Brain microvascular endothelial cell (primary cell): ENCODE results near the gene MACROD1.

Experiments used
- DNase-seq: peaks from one replicate; pipeline ENCODE4 v3.0.0-alpha.2; 2020
- H3K27ac ChIP-seq: fragments of 250-450 bp; sonication (Bioruptor Pico); 2 replicates; pipeline ENCODE4 v1.5.1; 2020; ENCODE audit warnings: mild to moderate bottlenecking, moderate library complexity
- H3K27me3 ChIP-seq: fragments of 250-450 bp; sonication (Bioruptor Pico); replicated peaks from 2 replicates; pipeline ENCODE4 v1.5.1; 2020; ENCODE audit warnings: mild to moderate bottlenecking
- H3K36me3 ChIP-seq: fragments of 250-450 bp; sonication (Bioruptor Pico); replicated peaks from 2 replicates; pipeline ENCODE4 v1.5.1; 2020; ENCODE audit warnings: mild to moderate bottlenecking
- H3K4me3 ChIP-seq: 2 replicates; pipeline ENCODE4 v1.5.1; 2011; ENCODE audit warnings: low read depth, mild to moderate bottlenecking, control low read depth, low read length, moderate library complexity
- in situ Hi-C: cut with HindIII; loops from 2 replicates; pipeline ENCODE4 v1.10.0; 2017; ENCODE audit warnings: low sequenced_read_pairs, low pct_ligation_motif_present
- TF ChIP-seq, protein P1 (sequence below): IDR thresholded peaks from 2 replicates; pipeline ENCODE4 v1.5.1; 2011; ENCODE audit warnings: low read depth, mild to moderate bottlenecking, moderate library complexity, low read length, control low read depth, inconsistent platforms; ENCODE audit errors: missing control alignments

The MACROD1 gene

DNA sequence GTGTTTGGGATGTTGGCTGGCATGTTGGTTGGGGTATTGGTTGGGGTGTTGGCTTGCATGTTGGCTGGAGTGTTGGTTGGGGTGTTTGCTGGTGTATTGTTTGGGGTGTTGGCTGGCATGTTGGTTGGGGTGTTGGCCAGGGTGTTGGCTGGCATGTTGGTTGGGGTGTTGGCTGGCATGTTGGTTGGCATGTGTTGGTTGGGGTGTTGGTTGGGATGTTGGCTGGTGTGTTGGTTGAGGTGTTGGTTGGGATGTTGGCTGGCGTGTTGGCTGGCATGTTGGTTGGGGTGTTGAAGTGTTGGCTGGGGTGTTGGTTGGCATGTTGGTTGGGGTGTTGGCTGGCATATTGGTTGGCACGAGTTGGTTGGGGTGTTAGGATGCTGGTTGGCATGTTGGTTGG, 155.1 kb downstream of the MACROD1 start:
- no peaks in the 10 kb centered on the region for H3K27me3 ChIP-seq
- TF ChIP-seq, protein P1, sequence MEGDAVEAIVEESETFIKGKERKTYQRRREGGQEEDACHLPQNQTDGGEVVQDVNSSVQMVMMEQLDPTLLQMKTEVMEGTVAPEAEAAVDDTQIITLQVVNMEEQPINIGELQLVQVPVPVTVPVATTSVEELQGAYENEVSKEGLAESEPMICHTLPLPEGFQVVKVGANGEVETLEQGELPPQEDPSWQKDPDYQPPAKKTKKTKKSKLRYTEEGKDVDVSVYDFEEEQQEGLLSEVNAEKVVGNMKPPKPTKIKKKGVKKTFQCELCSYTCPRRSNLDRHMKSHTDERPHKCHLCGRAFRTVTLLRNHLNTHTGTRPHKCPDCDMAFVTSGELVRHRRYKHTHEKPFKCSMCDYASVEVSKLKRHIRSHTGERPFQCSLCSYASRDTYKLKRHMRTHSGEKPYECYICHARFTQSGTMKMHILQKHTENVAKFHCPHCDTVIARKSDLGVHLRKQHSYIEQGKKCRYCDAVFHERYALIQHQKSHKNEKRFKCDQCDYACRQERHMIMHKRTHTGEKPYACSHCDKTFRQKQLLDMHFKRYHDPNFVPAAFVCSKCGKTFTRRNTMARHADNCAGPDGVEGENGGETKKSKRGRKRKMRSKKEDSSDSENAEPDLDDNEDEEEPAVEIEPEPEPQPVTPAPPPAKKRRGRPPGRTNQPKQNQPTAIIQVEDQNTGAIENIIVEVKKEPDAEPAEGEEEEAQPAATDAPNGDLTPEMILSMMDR: no peak
- no peaks in the 10 kb centered on the region for H3K36me3 ChIP-seq
- no peak overlapping the region for H3K4me3 ChIP-seq
- no peak overlapping the region for H3K27ac ChIP-seq
- in situ Hi-C loops: no loop called here
- DNase-seq: no peak

DNA sequence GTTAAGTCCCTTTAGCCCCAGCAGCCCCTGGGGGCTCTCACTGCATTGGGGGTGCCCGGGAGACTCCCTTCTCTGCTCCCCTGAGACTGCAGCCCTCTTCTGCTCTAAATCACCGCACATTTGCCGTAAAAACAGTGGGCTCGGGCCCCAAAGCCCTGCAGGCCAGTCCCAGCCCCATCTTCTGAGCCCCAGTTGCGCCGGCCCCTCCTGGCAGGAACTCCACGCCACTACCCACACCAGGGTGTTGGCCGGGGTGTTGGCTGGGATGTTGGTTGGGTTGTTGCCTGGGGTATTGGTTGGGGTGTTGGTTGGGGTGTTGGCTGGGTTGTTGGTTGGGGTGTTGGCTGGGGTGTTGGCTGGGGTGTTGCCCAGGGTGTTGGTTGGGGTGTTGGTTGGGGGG, 156.2 kb downstream of the MACROD1 start:
- in situ Hi-C loops: no loop called here
- Histone ChIP-seq H3K36me3 (no peaks in the 10 kb centered on the region), H3K27me3 (no peaks in the 10 kb centered on the region), H3K27ac (no peak overlapping the region), H3K4me3 (no peak overlapping the region)
- TF ChIP-seq, protein P1: no peak
- no peak for DNase-seq

DNA sequence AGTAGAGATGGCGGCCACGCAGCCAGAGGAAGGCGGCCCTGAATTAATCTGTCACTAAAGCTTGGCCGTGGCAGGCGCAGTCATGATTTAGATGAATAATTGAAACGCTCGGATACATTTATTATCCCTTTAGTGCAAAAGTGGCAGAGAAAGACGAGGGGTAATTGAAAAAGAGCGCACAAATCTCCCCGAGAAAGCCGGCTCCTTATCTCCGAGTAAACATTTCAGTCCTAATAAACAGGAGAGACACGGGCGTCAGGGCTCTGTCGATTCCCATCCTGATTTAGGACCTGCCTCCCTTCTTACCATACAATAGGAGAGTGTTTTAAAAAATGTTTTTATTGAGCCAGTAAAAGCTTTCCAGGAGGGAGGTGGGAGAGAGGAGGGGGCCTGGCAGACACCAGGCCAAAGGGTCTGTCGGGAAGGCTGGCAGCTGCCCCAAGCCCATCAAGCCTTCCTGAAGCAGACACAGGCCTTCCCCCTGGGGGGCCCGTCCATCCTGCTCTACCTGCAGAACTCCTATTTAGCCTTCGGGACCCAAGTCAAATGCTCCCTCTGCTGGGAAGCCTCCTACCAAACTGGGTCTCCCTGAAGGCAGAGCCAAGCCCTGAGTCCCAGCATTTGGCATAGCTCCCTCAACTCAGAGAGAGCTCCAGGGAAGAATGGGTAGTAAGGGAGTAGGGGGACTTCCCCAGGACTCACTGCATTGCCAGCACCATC, 156.8 kb downstream of the MACROD1 start:
- TF ChIP-seq, protein P1: no peak
- H3K4me3 ChIP-seq: no peak overlapping the region
- no peak overlapping the region for H3K27ac ChIP-seq
- no peaks in the 10 kb centered on the region for H3K27me3 ChIP-seq
- in situ Hi-C loops: no loop called here
- H3K36me3 ChIP-seq: no peaks in the 10 kb centered on the region
- no peak for DNase-seq

DNA sequence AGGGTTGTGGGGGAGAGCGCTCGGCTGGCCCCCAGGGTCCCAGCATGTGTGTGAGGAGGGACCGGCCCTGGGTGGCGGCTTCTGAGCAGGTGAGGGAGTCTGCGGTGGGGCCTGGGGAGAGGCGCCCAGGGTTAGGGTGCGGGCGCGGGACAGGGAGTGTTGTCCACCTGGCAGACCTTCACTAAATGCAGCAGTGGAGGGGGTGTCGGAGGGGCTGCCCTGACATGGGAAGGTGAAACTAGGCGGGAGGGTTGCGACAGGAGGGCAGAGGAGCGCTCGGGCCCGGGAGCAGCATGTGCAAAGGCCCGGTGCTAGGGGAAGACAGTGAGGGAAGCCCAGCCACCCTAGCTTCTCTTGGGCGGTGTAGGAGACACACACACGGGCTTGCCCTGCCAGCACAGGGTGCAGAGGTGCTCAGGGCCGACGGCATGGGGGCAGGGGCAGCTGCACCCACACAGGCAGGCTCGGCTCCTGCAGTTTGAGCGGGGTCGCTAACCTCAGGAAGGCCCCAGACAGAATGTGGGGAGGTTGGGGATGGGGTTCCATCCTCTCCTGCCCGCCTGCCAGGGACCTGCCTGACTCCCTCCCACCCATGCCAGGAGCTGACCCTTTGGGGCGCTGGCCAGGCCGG, 157.5 kb downstream of the MACROD1 start:
- TF ChIP-seq, protein P1: no peak
- H3K27me3 ChIP-seq: no peaks in the 10 kb centered on the region
- in situ Hi-C loops: no loop called here
- no peak overlapping the region for H3K27ac ChIP-seq
- no peaks in the 10 kb centered on the region for H3K36me3 ChIP-seq
- DNase-seq: no peak
- H3K4me3 ChIP-seq: no peak overlapping the region

DNA sequence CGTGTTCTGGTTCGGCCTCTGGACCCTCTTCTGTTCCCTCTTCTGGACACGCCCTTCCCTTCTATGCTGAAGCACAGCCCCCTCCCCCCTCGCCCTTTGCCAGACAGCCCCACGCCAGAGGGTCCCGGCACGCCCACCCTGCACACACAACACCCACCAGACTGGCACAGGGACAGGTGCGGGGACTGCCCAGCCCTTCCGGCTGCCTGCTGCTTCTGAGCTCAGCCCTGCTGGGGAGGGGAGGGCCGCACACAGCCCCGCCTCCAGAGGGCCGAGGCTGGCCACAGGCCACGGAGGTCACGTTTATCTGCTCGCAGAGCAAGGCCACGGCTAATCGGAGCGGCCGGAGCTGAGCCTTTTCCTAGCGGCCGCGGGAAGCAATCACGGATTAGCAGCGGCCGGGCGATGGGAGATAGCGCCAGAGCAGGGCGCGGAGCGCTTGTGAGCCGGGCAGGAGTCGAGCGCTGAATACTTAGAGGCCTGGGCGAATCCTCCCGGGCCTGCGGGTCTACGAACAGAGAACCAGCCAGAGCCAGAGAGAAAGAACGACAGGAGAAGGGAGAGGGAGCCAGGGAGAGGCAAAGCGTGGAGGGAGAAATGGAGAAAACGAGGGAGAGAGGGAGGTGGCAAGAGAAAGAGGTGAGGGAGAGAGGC, 158.2 kb downstream of the MACROD1 start:
- Histone ChIP-seq H3K36me3 (no peaks in the 10 kb centered on the region), H3K27ac (no peak overlapping the region), H3K4me3 (no peak overlapping the region), H3K27me3 (no peaks in the 10 kb centered on the region)
- TF ChIP-seq, protein P1: peak; percentile 43
- DNase-seq: no peak
- in situ Hi-C loops: no loop called here
